DOHH2 (cell line): Measurements from ENCODE around the gene UBE2H.

ENCODE experiments used
- H3F3A ChIP-seq: fragments of 200-600 bp; sonication (generic), shearing (Covaris generic); 2 replicates; pipeline ENCODE4 v1.6.0; 2016; ENCODE audit warnings: antibody characterized with exemption, mild to moderate bottlenecking; ENCODE audit not compliant: control insufficient read depth, insufficient read depth
- H3K27ac ChIP-seq: fragments of 200-600 bp; sonication (generic); 2 replicates; pipeline ENCODE4 v1.5.1; 2014; ENCODE audit warnings: low read depth, mild to moderate bottlenecking, low read length, moderate library complexity
- H3K27me3 ChIP-seq: fragments of 200-600 bp; sonication (generic); 2 replicates; pipeline ENCODE4 v1.6.1; 2014; ENCODE audit warnings: mild to moderate bottlenecking, low read length, mixed read lengths; ENCODE audit not compliant: control insufficient read depth
- H3K36me3 ChIP-seq: fragments of 200-600 bp; sonication (generic); 2 replicates; pipeline ENCODE4 v1.6.1; 2014; ENCODE audit warnings: mild to moderate bottlenecking, low read length, moderate library complexity, mixed read lengths; ENCODE audit not compliant: control insufficient read depth
- H3K4me1 ChIP-seq: fragments of 200-600 bp; sonication (generic); 2 replicates; pipeline ENCODE4 v1.6.1; 2014; ENCODE audit warnings: mild to moderate bottlenecking, low read length, mixed read lengths; ENCODE audit not compliant: control insufficient read depth
- H3K4me2 ChIP-seq: fragments of 200-600 bp; sonication (generic); 2 replicates; pipeline ENCODE4 v1.6.0; 2014; ENCODE audit warnings: mild to moderate bottlenecking, low read length, moderate library complexity
- H3K4me3 ChIP-seq: fragments of 200-600 bp; sonication (generic); 2 replicates; pipeline ENCODE4 v1.5.1; 2014; ENCODE audit warnings: mild to moderate bottlenecking, low read length, mixed read lengths
- H3K79me2 ChIP-seq: fragments of 200-600 bp; sonication (generic); 2 replicates; pipeline ENCODE4 v1.6.1; 2014; ENCODE audit warnings: mild to moderate bottlenecking, low read length, mixed read lengths; ENCODE audit not compliant: control insufficient read depth
- H3K9me2 ChIP-seq: fragments of 200-600 bp; sonication (generic); replicated peaks from 2 replicates; pipeline ENCODE4 v1.6.1; 2014; ENCODE audit warnings: mild to moderate bottlenecking, low read length, mixed read lengths; ENCODE audit not compliant: control insufficient read depth
- H3K9me3 ChIP-seq: fragments of 200-600 bp; sonication (generic); 2 replicates; pipeline ENCODE4 v1.6.1; 2014; ENCODE audit warnings: antibody characterized with exemption, low read length, mixed read lengths; ENCODE audit not compliant: control insufficient read depth, insufficient read depth
- H4K20me1 ChIP-seq: fragments of 200-600 bp; sonication (generic); 2 replicates; pipeline ENCODE4 v1.6.0; 2014; ENCODE audit warnings: low read depth, mild to moderate bottlenecking, antibody characterized with exemption, low read length, moderate library complexity; ENCODE audit not compliant: control insufficient read depth, insufficient read depth
- EZH2phosphoT487 ChIP-seq: fragments of 200-600 bp; sonication (generic); IDR thresholded peaks from 2 replicates; pipeline ENCODE4 v1.6.1; 2017; ENCODE audit warnings: borderline replicate concordance, mild to moderate bottlenecking, antibody characterized with exemption, low read length, moderate library complexity, mixed read lengths
- TF ChIP-seq, protein P1 (sequence below): fragments of 200-600 bp; sonication (generic); IDR thresholded peaks from one replicate; pipeline ENCODE4 v1.5.1; 2014; ENCODE audit warnings: antibody characterized with exemption, mild to moderate bottlenecking, low read depth, low read length; ENCODE audit not compliant: poor library complexity, severe bottlenecking

The UBE2H gene

DNA sequence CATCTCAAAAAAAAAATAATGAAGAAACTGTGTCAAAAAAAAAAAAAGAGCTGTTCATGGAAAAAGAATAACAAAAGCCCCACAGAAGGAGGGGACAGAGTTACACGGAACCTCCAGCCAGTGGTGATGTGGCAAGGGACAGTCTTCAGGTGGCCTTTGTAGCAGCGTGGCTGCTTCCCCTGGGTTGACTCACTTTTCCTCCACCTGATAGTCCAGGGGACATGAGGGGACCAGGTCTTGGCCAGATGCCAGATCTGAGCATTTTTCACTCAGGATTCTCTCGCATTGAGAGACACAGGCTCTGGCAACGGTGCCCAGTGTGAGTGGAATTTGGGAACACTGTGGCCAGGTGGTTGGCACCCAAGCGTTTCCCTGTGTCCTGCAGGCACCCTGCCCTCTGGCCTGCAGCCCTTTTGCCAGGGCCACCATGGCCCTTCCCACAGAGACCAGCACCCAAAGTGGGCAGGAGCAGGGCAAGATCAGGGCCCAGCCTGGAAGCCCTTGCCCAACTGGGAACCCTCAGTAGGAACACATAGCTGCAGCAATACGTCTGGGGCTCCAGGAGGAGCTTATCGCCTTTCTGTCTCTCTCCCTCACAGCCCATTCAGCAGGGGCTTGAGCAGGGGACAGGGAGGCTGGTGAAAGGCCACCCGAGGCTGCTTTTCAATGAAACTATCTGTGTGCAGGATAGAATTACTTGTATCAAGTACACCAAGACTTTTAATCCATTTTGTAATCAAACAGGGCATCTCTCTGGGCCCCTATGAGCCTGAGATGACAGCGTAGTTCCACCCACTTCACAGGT, 159.1 kb downstream of the UBE2H start:
- Histone ChIP-seq H3K4me1 (no peaks in the 10 kb centered on the region), H4K20me1 (no peaks in the 10 kb centered on the region), H3K4me2 (no peak overlapping the region), H3K27ac (no peak overlapping the region), H3F3A (no peaks in the 10 kb centered on the region), H3K4me3 (no peak overlapping the region), H3K9me3 (no peaks in the 10 kb centered on the region), H3K36me3 (no peaks in the 10 kb centered on the region), H3K27me3 (peaks cover 20% of the 10 kb centered on the region), H3K79me2 (no peaks in the 10 kb centered on the region), H3K9me2 (no peaks in the 10 kb centered on the region)
- TF ChIP-seq, protein P1, sequence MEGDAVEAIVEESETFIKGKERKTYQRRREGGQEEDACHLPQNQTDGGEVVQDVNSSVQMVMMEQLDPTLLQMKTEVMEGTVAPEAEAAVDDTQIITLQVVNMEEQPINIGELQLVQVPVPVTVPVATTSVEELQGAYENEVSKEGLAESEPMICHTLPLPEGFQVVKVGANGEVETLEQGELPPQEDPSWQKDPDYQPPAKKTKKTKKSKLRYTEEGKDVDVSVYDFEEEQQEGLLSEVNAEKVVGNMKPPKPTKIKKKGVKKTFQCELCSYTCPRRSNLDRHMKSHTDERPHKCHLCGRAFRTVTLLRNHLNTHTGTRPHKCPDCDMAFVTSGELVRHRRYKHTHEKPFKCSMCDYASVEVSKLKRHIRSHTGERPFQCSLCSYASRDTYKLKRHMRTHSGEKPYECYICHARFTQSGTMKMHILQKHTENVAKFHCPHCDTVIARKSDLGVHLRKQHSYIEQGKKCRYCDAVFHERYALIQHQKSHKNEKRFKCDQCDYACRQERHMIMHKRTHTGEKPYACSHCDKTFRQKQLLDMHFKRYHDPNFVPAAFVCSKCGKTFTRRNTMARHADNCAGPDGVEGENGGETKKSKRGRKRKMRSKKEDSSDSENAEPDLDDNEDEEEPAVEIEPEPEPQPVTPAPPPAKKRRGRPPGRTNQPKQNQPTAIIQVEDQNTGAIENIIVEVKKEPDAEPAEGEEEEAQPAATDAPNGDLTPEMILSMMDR = no peak
- TF ChIP-seq EZH2phosphoT487 = no peak

DNA sequence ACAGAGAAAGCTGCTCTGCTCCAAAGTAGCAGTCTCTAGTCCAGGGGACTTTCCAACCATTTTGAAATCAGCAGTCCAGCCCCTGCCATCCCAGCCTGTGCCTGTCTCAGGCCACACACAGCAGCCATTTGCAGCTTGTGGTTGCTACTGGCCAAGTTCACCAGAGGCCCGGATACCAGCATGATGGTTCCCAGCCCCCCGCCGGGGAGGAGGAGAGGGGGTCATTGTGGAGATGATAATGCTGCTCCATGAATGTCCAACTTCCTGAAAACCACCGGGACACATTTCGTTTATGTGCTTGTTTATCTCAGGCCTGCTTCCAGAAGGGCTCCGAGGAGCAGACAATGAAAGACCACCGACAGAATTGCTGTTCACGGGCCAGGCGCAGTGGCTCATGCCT, 160.0 kb downstream of the UBE2H start:
- Histone ChIP-seq H3K9me2 (no peaks in the 10 kb centered on the region), H3K27me3 (peaks cover 26% of the 10 kb centered on the region), H3K4me2 (no peak overlapping the region), H3K79me2 (no peaks in the 10 kb centered on the region), H3K36me3 (no peaks in the 10 kb centered on the region), H3K4me1 (no peaks in the 10 kb centered on the region), H3K4me3 (no peak overlapping the region), H4K20me1 (no peaks in the 10 kb centered on the region), H3K27ac (no peak overlapping the region), H3K9me3 (no peaks in the 10 kb centered on the region), H3F3A (no peaks in the 10 kb centered on the region)
- TF ChIP-seq EZH2phosphoT487 = no peak
- TF ChIP-seq, protein P1 = no peak

DNA sequence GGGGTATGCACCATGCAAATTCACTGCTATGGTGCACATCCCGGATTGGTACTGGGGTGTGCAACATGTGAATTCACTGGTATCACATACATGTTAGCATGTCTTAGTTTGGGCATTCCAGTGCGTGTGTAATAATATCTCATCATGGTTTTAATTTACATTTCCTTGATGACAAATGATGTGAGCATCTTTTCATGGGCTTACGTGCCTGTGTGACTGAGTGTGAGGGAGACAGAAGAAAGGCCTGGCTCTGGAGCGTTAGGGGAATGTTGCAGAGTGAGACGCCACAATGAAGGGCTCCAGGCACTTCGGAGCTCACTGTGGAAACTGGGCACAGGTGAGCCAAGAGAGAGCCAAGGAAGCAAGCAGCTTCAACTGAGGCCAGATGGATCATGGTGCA, 162.6 kb downstream of the UBE2H start:
- TF ChIP-seq, protein P1 = no peak
- TF ChIP-seq EZH2phosphoT487 = no peak
- H3K27me3 ChIP-seq = peaks cover 46% of the 10 kb centered on the region
- peaks cover 10% of the 10 kb centered on the region for H3K4me1 ChIP-seq

More for the DNA sequence above, 162.6 kb downstream of the UBE2H start:
- Histone ChIP-seq H3K36me3 (no peaks in the 10 kb centered on the region), H3K79me2 (no peaks in the 10 kb centered on the region), H3F3A (peaks cover 2% of the 10 kb centered on the region; the same call in 1 of the 2 replicates), H3K4me3 (no peak overlapping the region), H3K9me2 (no peaks in the 10 kb centered on the region), H3K9me3 (no peaks in the 10 kb centered on the region), H4K20me1 (no peaks in the 10 kb centered on the region), H3K4me2 (no peak overlapping the region), H3K27ac (no peak overlapping the region)
